Mesenchymal stem cell (in vitro differentiated cells and primary cell): ENCODE measurements around the gene RHOJ.
A peak's percentile ranks its signal among the peaks of the same experiment; 100 is the strongest.

ENCODE experiments used
- DNase-seq: peaks from one replicate; pipeline ENCODE4 v3.0.0-alpha.2; 2013
- H2AFZ ChIP-seq: one replicate; pipeline ENCODE4 v1.6.1; 2013; ENCODE audit warnings: low read depth, mild to moderate bottlenecking, control low read depth, inconsistent platforms, low read length, moderate library complexity
- H2AK5ac ChIP-seq: 2 replicates; pipeline ENCODE4 v1.6.1; 2013; ENCODE audit warnings: low read length, moderate library complexity, mild to moderate bottlenecking, inconsistent platforms; ENCODE audit not compliant: severe bottlenecking
- H2BK120ac ChIP-seq: one replicate; pipeline ENCODE4 v1.6.1; 2013; ENCODE audit warnings: low read depth, mild to moderate bottlenecking, inconsistent platforms, low read length, moderate library complexity
- H2BK12ac ChIP-seq, 2 experiments: one replicate each; pipeline ENCODE4 v1.6.1; 2013; ENCODE audit warnings: inconsistent platforms in 2 of 2, low read length in 2 of 2, mild to moderate bottlenecking in 2 of 2, moderate library complexity in 2 of 2, control low read depth in 1 of 2
- H2BK15ac ChIP-seq: one replicate; pipeline ENCODE4 v1.6.1; 2013; ENCODE audit warnings: mild to moderate bottlenecking, low read depth, inconsistent platforms; ENCODE audit not compliant: poor library complexity, severe bottlenecking
- H2BK5ac ChIP-seq: 2 replicates; pipeline ENCODE4 v1.6.1; 2013; ENCODE audit warnings: low read depth, mild to moderate bottlenecking, low read length, control low read depth, inconsistent platforms; ENCODE audit not compliant: poor library complexity, severe bottlenecking
- H3K14ac ChIP-seq, 2 experiments: one replicate each; pipeline ENCODE4 v1.6.1; 2013; ENCODE audit warnings: inconsistent platforms in 2 of 2, low read length in 2 of 2, control low read depth in 1 of 2, mild to moderate bottlenecking in 1 of 2, moderate library complexity in 1 of 2
- H3K18ac ChIP-seq, 2 experiments: one replicate each; pipeline ENCODE4 v1.6.1; 2013; ENCODE audit warnings: inconsistent platforms in 2 of 2, low read length in 2 of 2, control low read depth in 1 of 2, low read depth in 1 of 2, mild to moderate bottlenecking in 1 of 2
- H3K23ac ChIP-seq, 2 experiments: one replicate each; pipeline ENCODE4 v1.6.1; 2013; ENCODE audit warnings: inconsistent platforms in 2 of 2, low read length in 2 of 2, mild to moderate bottlenecking in 2 of 2, moderate library complexity in 2 of 2, control low read depth in 1 of 2
- H3K27ac ChIP-seq: 2 replicates; pipeline ENCODE4 v1.5.1; 2013; ENCODE audit warnings: mild to moderate bottlenecking, moderate library complexity, low read length, control low read depth, inconsistent platforms; ENCODE audit not compliant: poor library complexity, severe bottlenecking
- H3K27me3 ChIP-seq, 2 experiments: 2 replicates each; pipeline versions ENCODE4 v1.6.1 to v1.7.0; 2013; ENCODE audit warnings: low read length in 2 of 2, mild to moderate bottlenecking in 2 of 2, moderate library complexity in 2 of 2, control low read depth in 1 of 2, inconsistent platforms in 1 of 2; ENCODE audit not compliant: control insufficient read depth in 1 of 2, insufficient read depth in 1 of 2
- H3K36me3 ChIP-seq, 2 experiments: 2 replicates each; pipeline versions ENCODE4 v1.6.1 to v1.7.0; 2013; ENCODE audit warnings: low read length in 2 of 2, control low read depth in 1 of 2, inconsistent platforms in 1 of 2, low read depth in 1 of 2, mild to moderate bottlenecking in 1 of 2; ENCODE audit not compliant: insufficient read depth in 2 of 2, control insufficient read depth in 1 of 2
- H3K4ac ChIP-seq, 2 experiments: one replicate each; pipeline ENCODE4 v1.6.1; 2013; ENCODE audit warnings: inconsistent platforms in 2 of 2, low read length in 2 of 2, mild to moderate bottlenecking in 2 of 2, moderate library complexity in 2 of 2, control low read depth in 1 of 2, low read depth in 1 of 2
- H3K4me1 ChIP-seq: 2 replicates; pipeline ENCODE4 v1.6.1; 2013; ENCODE audit warnings: low read depth, low read length, control low read depth; ENCODE audit not compliant: control insufficient read depth, insufficient read depth
- H3K4me2 ChIP-seq: 2 replicates; pipeline ENCODE4 v1.6.1; 2013; ENCODE audit warnings: low read length, mild to moderate bottlenecking, inconsistent platforms; ENCODE audit not compliant: poor library complexity, severe bottlenecking
- H3K4me3 ChIP-seq, 2 experiments: 2 replicates each; pipeline versions ENCODE4 v1.5.1 to v1.7.0; 2013; ENCODE audit warnings: low read length in 2 of 2, mild to moderate bottlenecking in 2 of 2, control low read depth in 1 of 2, low read depth in 1 of 2; ENCODE audit not compliant: insufficient read depth in 1 of 2
- H3K79me1 ChIP-seq: replicated peaks from 2 replicates; pipeline ENCODE4 v1.6.1; 2013; ENCODE audit warnings: mild to moderate bottlenecking, control low read depth, low read length, inconsistent platforms; ENCODE audit not compliant: poor library complexity, severe bottlenecking
- H3K9ac ChIP-seq: 2 replicates; pipeline ENCODE4 v1.7.0; 2013; ENCODE audit warnings: mild to moderate bottlenecking, low read length, moderate library complexity
- H3K9me3 ChIP-seq: 2 replicates; pipeline ENCODE4 v1.7.0; 2013; ENCODE audit warnings: mild to moderate bottlenecking, low read length; ENCODE audit not compliant: control insufficient read depth
- H4K8ac ChIP-seq: one replicate; pipeline ENCODE4 v1.6.1; 2013; ENCODE audit warnings: inconsistent platforms, mild to moderate bottlenecking, low read length, moderate library complexity
- H4K91ac ChIP-seq: one replicate; pipeline ENCODE4 v1.6.1; 2013; ENCODE audit warnings: mild to moderate bottlenecking, low read length, inconsistent platforms
- WGBS: methylation state at CpG from one replicate; pipeline ENCODE4 v1.1.7; 2013; ENCODE audit warnings: mixed read lengths; 5-methylcytosine and 5-hydroxymethylcytosine counted together

RHOJ gene

GRCh38 chr14:63267171-63267570 is 62.9 kb downstream of the RHOJ start:
- peak overlapping the region; percentile 39 for H3K27ac ChIP-seq
- 50% methylated on average over 3 of the region's 3 CpGs for WGBS

GRCh38 chr14:63268771-63269170 is 64.5 kb downstream of the RHOJ start:
- DNase-seq, result no peak
- no peak overlapping the region for H2AFZ ChIP-seq
- H4K91ac ChIP-seq, result no peak overlapping the region
- H3K79me1 ChIP-seq, result peaks cover 19% of the 10 kb centered on the region
- peaks cover 4% of the 10 kb centered on the region for H3K4me1 ChIP-seq
- H3K18ac ChIP-seq, result no peak overlapping the region
- no peak overlapping the region for H2AK5ac ChIP-seq
- H2BK12ac ChIP-seq, result no peak overlapping the region
- H2BK120ac ChIP-seq, result no peak overlapping the region
- H3K27ac ChIP-seq, result no peak overlapping the region
- H3K4me3 ChIP-seq, result no peak overlapping the region
- no peak overlapping the region for H3K14ac ChIP-seq
- no peak overlapping the region for H2BK5ac ChIP-seq
- H2BK15ac ChIP-seq, result no peak overlapping the region
- no peak overlapping the region for H3K4ac ChIP-seq
- H3K23ac ChIP-seq, result no peak overlapping the region
- no peaks in the 10 kb centered on the region for H3K27me3 ChIP-seq
- H3K4me2 ChIP-seq, result no peak overlapping the region
- H3K36me3 ChIP-seq, result peaks cover 5 to 15% of the 10 kb centered on the region in 2 experiments
- H4K8ac ChIP-seq, result no peak overlapping the region
- H3K9me3 ChIP-seq, result peaks cover 6% of the 10 kb centered on the region
- 100% methylated on average over 2 of the region's 5 CpGs for WGBS
- H3K9ac ChIP-seq, result no peak overlapping the region

More at GRCh38 chr14:63267171-63267570, 62.9 kb downstream of the RHOJ start:
- Histone ChIP-seq H3K79me1 (peaks cover 18% of the 10 kb centered on the region), H3K36me3 (peaks cover 4 to 6% of the 10 kb centered on the region in 2 experiments), H2BK120ac (no peak overlapping the region), H3K14ac (peak overlapping the region in 1 of 2 experiments; percentile 81), H3K27me3 (no peaks in the 10 kb centered on the region), H2AFZ (no peak overlapping the region), H4K8ac (no peak overlapping the region), H3K9ac (no peak overlapping the region), H3K23ac (no peak overlapping the region), H2AK5ac (no peak overlapping the region), H3K4ac (peak overlapping the region in 1 of 2 experiments; percentile 11), H2BK12ac (no peak overlapping the region), H3K4me1 (peaks cover 4% of the 10 kb centered on the region), H2BK15ac (no peak overlapping the region), H3K9me3 (peaks cover 6% of the 10 kb centered on the region), H3K4me3 (no peak overlapping the region), H4K91ac (no peak overlapping the region), H2BK5ac (no peak overlapping the region), H3K18ac (no peak overlapping the region), H3K4me2 (no peak overlapping the region)
- DNase-seq, result no peak

- Histone ChIP-seq H4K91ac (no peak overlapping the region), H3K9ac (no peak overlapping the region), H2BK120ac (no peak overlapping the region), H3K4me2 (no peak overlapping the region), H3K4ac (no peak overlapping the region), H4K8ac (no peak overlapping the region), H3K14ac (no peak overlapping the region), H3K23ac (no peak overlapping the region), H3K18ac (no peak overlapping the region), H3K27me3 (no peaks in the 10 kb centered on the region), H2BK5ac (no peak overlapping the region), H3K79me1 (peaks cover 18% of the 10 kb centered on the region), H3K27ac (no peak overlapping the region), H3K9me3 (peaks cover 6% of the 10 kb centered on the region), H2AK5ac (no peak overlapping the region), H2BK15ac (no peak overlapping the region), H3K4me3 (no peak overlapping the region), H2BK12ac (no peak overlapping the region), H2AFZ (no peak overlapping the region), H3K36me3 (peaks cover 5 to 17% of the 10 kb centered on the region in 2 experiments), H3K4me1 (peaks cover 4% of the 10 kb centered on the region)
- WGBS, result 89% methylated on average over 8 of the region's 11 CpGs
- DNase-seq, result no peak
These were observed 65.5 kb downstream of the RHOJ start for GRCh38 chr14:63269561-63270225.

GRCh38 chr14:63273129-63273528 is 68.9 kb downstream of the RHOJ start:
- Histone ChIP-seq H2BK5ac (no peak overlapping the region), H3K9ac (no peak overlapping the region), H2AK5ac (no peak overlapping the region), H4K91ac (no peak overlapping the region), H3K36me3 (peaks cover 5 to 17% of the 10 kb centered on the region in 2 experiments), H3K4ac (no peak overlapping the region), H3K27me3 (no peaks in the 10 kb centered on the region), H4K8ac (no peak overlapping the region), H3K14ac (no peak overlapping the region), H3K4me2 (no peak overlapping the region), H3K27ac (no peak overlapping the region), H2AFZ (no peak overlapping the region), H2BK15ac (no peak overlapping the region), H3K9me3 (no peaks in the 10 kb centered on the region), H3K4me1 (no peaks in the 10 kb centered on the region), H3K18ac (no peak overlapping the region), H3K79me1 (peaks cover 24% of the 10 kb centered on the region), H2BK12ac (no peak overlapping the region), H3K23ac (no peak overlapping the region), H3K4me3 (no peak overlapping the region), H2BK120ac (no peak overlapping the region)
- WGBS, result 86% methylated on average over 3 of the region's 3 CpGs
- DNase-seq, result no peak
